CD4-positive, alpha-beta T cell treated with Interleukin-21 for 1 hour (primary cell): Measurements from ENCODE around the gene CGB2.

Experiments used
- DNase-seq: peaks from one replicate; pipeline ENCODE4 v3.0.0-alpha.2; 2020

CGB2 gene

GRCh38 chr19:49070416-49070815, 38.7 kb downstream of the CGB2 start:
- DNase-seq: no peak

- DNase-seq: peak; percentile 22
Measured at GRCh38 chr19:49071860-49072547, 40.3 kb downstream of the CGB2 start.

GRCh38 chr19:49073514-49074378, 42.1 kb downstream of the CGB2 start:
- DNase-seq: no peak

GRCh38 chr19:49074869-49075268, 43.2 kb downstream of the CGB2 start:
- peak; percentile 25 for DNase-seq

GRCh38 chr19:49080392-49080791, 48.7 kb downstream of the CGB2 start:
- no peak for DNase-seq

DNA sequence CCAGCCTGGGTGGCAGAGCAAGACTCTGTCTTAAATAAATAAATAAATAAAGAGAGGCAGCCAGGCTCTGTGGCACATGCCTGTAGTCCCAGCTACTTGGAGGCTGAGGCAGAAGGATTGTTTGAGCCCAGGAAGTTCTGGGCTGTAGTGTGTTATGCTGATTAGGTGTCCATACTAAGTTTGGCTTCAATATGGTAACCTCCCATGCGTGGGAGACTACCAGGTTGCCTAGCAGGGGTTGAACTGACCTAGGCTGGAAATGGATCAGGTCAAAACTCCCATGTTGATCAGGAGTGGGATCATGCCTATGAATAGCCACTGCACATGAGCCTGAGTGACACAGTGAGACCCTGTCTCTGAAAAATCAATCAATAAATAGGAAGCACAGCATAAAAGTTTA, 49.6 kb downstream of the CGB2 start:
- DNase-seq: no peak
